Mucosa of stomach (tissue), 1 donor: ENCODE measurements around the gene IQCC.

ENCODE experiments used
- H3K27me3 ChIP-seq: one replicate; pipeline ENCODE4 v1.7.0; 2013; ENCODE audit warnings: mild to moderate bottlenecking, low read length; ENCODE audit not compliant: control insufficient read depth, insufficient read depth
- H3K36me3 ChIP-seq: one replicate; pipeline ENCODE4 v1.7.0; 2013; ENCODE audit warnings: low read length; ENCODE audit not compliant: control insufficient read depth, insufficient read depth
- H3K4me1 ChIP-seq: one replicate; pipeline ENCODE4 v1.7.0; 2013; ENCODE audit warnings: mild to moderate bottlenecking, low read length; ENCODE audit not compliant: control insufficient read depth, insufficient read depth
- H3K4me3 ChIP-seq: one replicate; pipeline ENCODE4 v1.7.0; 2013; ENCODE audit warnings: low read length
- H3K9ac ChIP-seq: one replicate; pipeline ENCODE4 v1.7.0; 2013; ENCODE audit warnings: mild to moderate bottlenecking, low read length, moderate library complexity
- H3K9me3 ChIP-seq: one replicate; pipeline ENCODE4 v1.7.0; 2013; ENCODE audit warnings: mild to moderate bottlenecking, low read length, moderate library complexity; ENCODE audit not compliant: control insufficient read depth
- donor health status: Pancreatic carcinoma.

IQCC gene

GRCh38 chr1:32256473-32257226 lies 51.2 kb downstream of the IQCC start:
- no peaks in the 10 kb centered on the region for H3K9me3 ChIP-seq
- H3K4me3 ChIP-seq: no peak overlapping the region
- H3K36me3 ChIP-seq: no peaks in the 10 kb centered on the region
- no peaks in the 10 kb centered on the region for H3K4me1 ChIP-seq
- no peak overlapping the region for H3K9ac ChIP-seq
- no peaks in the 10 kb centered on the region for H3K27me3 ChIP-seq

GRCh38 chr1:32257227-32257508 lies 51.7 kb downstream of the IQCC start:
- Histone ChIP-seq H3K4me1 (no peaks in the 10 kb centered on the region), H3K36me3 (no peaks in the 10 kb centered on the region), H3K4me3 (no peak overlapping the region), H3K27me3 (no peaks in the 10 kb centered on the region), H3K9ac (no peak overlapping the region), H3K9me3 (no peaks in the 10 kb centered on the region)
